Measurements from ENCODE around the gene ZNF124.

DNA sequence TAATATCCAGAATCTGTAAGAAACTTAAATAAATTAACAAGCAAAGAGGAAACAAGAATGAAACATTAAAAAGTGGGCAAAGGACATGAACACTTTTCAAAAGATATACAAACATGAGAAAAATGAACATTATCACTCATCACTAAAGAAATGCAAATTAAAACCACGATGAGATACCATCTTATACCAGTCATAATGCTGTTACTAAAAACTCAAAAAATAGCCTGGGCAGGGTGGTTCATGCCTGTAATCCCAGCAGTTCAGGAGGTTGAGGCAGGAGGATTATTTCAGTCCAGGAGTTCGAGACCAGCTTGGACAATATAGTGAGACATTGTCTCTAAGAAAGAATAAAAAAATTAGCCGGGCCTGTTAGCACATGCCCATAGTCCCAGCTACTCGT, 6.1 kb downstream of the ZNF124 start:
- TF ChIP-seq, protein P1, sequence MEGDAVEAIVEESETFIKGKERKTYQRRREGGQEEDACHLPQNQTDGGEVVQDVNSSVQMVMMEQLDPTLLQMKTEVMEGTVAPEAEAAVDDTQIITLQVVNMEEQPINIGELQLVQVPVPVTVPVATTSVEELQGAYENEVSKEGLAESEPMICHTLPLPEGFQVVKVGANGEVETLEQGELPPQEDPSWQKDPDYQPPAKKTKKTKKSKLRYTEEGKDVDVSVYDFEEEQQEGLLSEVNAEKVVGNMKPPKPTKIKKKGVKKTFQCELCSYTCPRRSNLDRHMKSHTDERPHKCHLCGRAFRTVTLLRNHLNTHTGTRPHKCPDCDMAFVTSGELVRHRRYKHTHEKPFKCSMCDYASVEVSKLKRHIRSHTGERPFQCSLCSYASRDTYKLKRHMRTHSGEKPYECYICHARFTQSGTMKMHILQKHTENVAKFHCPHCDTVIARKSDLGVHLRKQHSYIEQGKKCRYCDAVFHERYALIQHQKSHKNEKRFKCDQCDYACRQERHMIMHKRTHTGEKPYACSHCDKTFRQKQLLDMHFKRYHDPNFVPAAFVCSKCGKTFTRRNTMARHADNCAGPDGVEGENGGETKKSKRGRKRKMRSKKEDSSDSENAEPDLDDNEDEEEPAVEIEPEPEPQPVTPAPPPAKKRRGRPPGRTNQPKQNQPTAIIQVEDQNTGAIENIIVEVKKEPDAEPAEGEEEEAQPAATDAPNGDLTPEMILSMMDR (IDR thresholded peaks at IDR 0.05): no peak
- TF ChIP-seq POLR2A (IDR thresholded peaks at IDR 0.05): no peak

Data from uterus (tissue), 2 donors.